GM23338 (cell line): Measurements from ENCODE around the gene PDYN. TPM values are rescaled to one million over a fixed set of nuclear protein-coding genes. Genes with fewer than 3 reads are reported as not detected.

Source experiments
- ATAC-seq: fragments of 200-7000 bp; cut with Tn5 transposase; 3 replicates; pipeline ENCODE4 v1.9.1; 2020
- DNase-seq: peaks from one replicate; pipeline ENCODE4 v3.0.0-alpha.2; 2015; ENCODE audit warnings: low spot score
- H2AFZ ChIP-seq: fragments of 200-600 bp; sonication (generic); 2 replicates; pipeline ENCODE4 v1.8.0; 2016; ENCODE audit warnings: antibody characterized with exemption, mild to moderate bottlenecking, moderate library complexity
- H3F3A ChIP-seq: fragments of 200-600 bp; sonication (generic); replicated peaks from 2 replicates; pipeline ENCODE4 v1.8.0; 2017; ENCODE audit warnings: antibody characterized with exemption, mixed run types, low read depth
- H3K27ac ChIP-seq: fragments of 200-600 bp; sonication (generic); 2 replicates; pipeline ENCODE4 v1.6.1; 2016; ENCODE audit warnings: low read depth
- H3K27me3 ChIP-seq: fragments of 200-600 bp; sonication (generic); 2 replicates; pipeline ENCODE4 v1.8.0; 2016; ENCODE audit warnings: mild to moderate bottlenecking, mixed run types, moderate library complexity; ENCODE audit not compliant: insufficient read depth
- H3K36me3 ChIP-seq: fragments of 200-600 bp; sonication (generic); 2 replicates; pipeline ENCODE4 v1.8.0; 2016; ENCODE audit warnings: mild to moderate bottlenecking; ENCODE audit not compliant: insufficient read depth
- H3K4me1 ChIP-seq: fragments of 200-600 bp; sonication (generic); 2 replicates; pipeline ENCODE4 v1.8.0; 2016; ENCODE audit warnings: mild to moderate bottlenecking, moderate library complexity; ENCODE audit not compliant: insufficient read depth
- H3K4me2 ChIP-seq: fragments of 200-600 bp; sonication (generic); 2 replicates; pipeline ENCODE4 v1.7.1; 2017; ENCODE audit warnings: mixed run types
- H3K4me3 ChIP-seq: fragments of 200-600 bp; sonication (generic); 2 replicates; pipeline ENCODE4 v1.6.1; 2016; ENCODE audit warnings: mixed run types
- H3K79me2 ChIP-seq: fragments of 200-600 bp; sonication (generic); replicated peaks from 2 replicates; pipeline ENCODE4 v1.8.0; 2017; ENCODE audit warnings: mild to moderate bottlenecking; ENCODE audit not compliant: insufficient read depth
- H3K9me2 ChIP-seq: fragments of 200-600 bp; sonication (generic); 2 replicates; pipeline ENCODE4 v1.8.0; 2017; ENCODE audit not compliant: insufficient read depth
- H4K20me1 ChIP-seq: fragments of 200-600 bp; sonication (generic); replicated peaks from 2 replicates; pipeline ENCODE4 v1.8.0; 2017; ENCODE audit warnings: mild to moderate bottlenecking; ENCODE audit not compliant: insufficient read depth
- H3K27ac Mint-ChIP-seq: 2 replicates; pipeline ENCODE4 v1.8.0; 2020; ENCODE audit warnings: inconsistent platforms, mild to moderate bottlenecking, moderate library complexity, mixed read lengths
- H3K27me3 Mint-ChIP-seq: 3 replicates; pipeline ENCODE4 v1.8.0; 2022; ENCODE audit warnings: low read depth, mild to moderate bottlenecking, moderate library complexity, mixed read lengths, inconsistent platforms; ENCODE audit not compliant: insufficient read depth, poor library complexity
- H3K36me3 Mint-ChIP-seq: 3 replicates; pipeline ENCODE4 v1.8.0; 2021; ENCODE audit warnings: low read depth, mild to moderate bottlenecking, inconsistent platforms, moderate library complexity, mixed read lengths
- H3K4me1 Mint-ChIP-seq: 3 replicates; pipeline ENCODE4 v1.8.0; 2020; ENCODE audit warnings: mild to moderate bottlenecking, inconsistent platforms, mixed read lengths
- H3K4me3 Mint-ChIP-seq: 3 replicates; pipeline ENCODE4 v1.8.0; 2021; ENCODE audit warnings: moderate library complexity, mild to moderate bottlenecking, inconsistent platforms, mixed read lengths
- H3K9me3 Mint-ChIP-seq: 3 replicates; pipeline ENCODE4 v1.8.0; 2020; ENCODE audit warnings: moderate library complexity, mild to moderate bottlenecking, inconsistent platforms, mixed read lengths
- EZH2 ChIP-seq: fragments of 200-600 bp; sonication (generic); IDR thresholded peaks from one replicate; pipeline ENCODE4 v1.8.0; 2017; ENCODE audit warnings: antibody characterized with exemption, mild to moderate bottlenecking, low read depth; ENCODE audit not compliant: unreplicated experiment
- EZH2phosphoT487 ChIP-seq: fragments of 200-600 bp; sonication (generic); IDR thresholded peaks from one replicate; pipeline ENCODE4 v1.8.1; 2018; ENCODE audit warnings: antibody characterized with exemption; ENCODE audit not compliant: unreplicated experiment
- JUNB ChIP-seq: IDR thresholded peaks from one replicate; pipeline ENCODE4 v1.6.1; 2016; ENCODE audit warnings: antibody characterized with exemption; ENCODE audit not compliant: unreplicated experiment
- STAT1 ChIP-seq: IDR thresholded peaks from one replicate; pipeline ENCODE4 v1.6.1; 2016; ENCODE audit warnings: antibody characterized with exemption; ENCODE audit not compliant: unreplicated experiment
- ZNF331 ChIP-seq: fragments of 250-450 bp; sonication (Bioruptor Pico); IDR thresholded peaks from 2 replicates; pipeline ENCODE4 v1.5.0; 2020; ENCODE audit warnings: low read depth, mild to moderate bottlenecking, moderate library complexity
- ZNF462 ChIP-seq: fragments of 250-450 bp; sonication (Bioruptor Pico); IDR thresholded peaks from 2 replicates; pipeline ENCODE4 v1.5.0; 2020; ENCODE audit warnings: mild to moderate bottlenecking, moderate library complexity
- polyA plus RNA-seq: library from polyadenylated mRNA; unstranded; fragments of >200 nt; fragmentation: Nextera tagmentation; extraction: Ambion mirVana; gene quantifications from 2 replicates; pipeline ENCODE4 v1.2.1, GENCODE V29; 2016
- total RNA-seq: library from RNA; depleted of rRNA; stranded (reverse); fragments of >200 nt; shearing (Covaris generic); gene quantifications from 2 replicates; pipeline ENCODE4 v1.2.3, GENCODE V29; 2014
- TF ChIP-seq, protein P1 (sequence below), 2 experiments: fragments of 200-600 bp in 1 of 2; sonication (generic) in 1 of 2; conservative IDR thresholded peaks; 2 replicates each; pipeline versions ENCODE4 v1.5.1 to v1.6.1; 2016 to 2017; ENCODE audit warnings: antibody characterized with exemption in 2 of 2, low read depth in 2 of 2, mild to moderate bottlenecking in 2 of 2, moderate library complexity in 1 of 2

The PDYN gene
- total and polyA plus RNA-seq, 2 experiments from 2014 or later, result 0.21 to 0.24 TPM

- Histone ChIP-seq H3K79me2 (no peaks in the 10 kb centered on the region), H3K4me1 (no peaks in the 10 kb centered on the region), H3K4me2 (no peak overlapping the region), H2AFZ (no peak overlapping the region), H3K27me3 (no peaks in the 10 kb centered on the region), H3K9me2 (no peaks in the 10 kb centered on the region; the same call in 1 of the 2 replicates), H3K4me3 (no peak overlapping the region), H3K36me3 (no peaks in the 10 kb centered on the region), H3F3A (no peaks in the 10 kb centered on the region), H4K20me1 (no peaks in the 10 kb centered on the region; the same call in 1 of the 2 replicates), H3K27ac (no peak overlapping the region)
- Mint-ChIP-seq H3K27me3 (peaks cover 4% of the 10 kb centered on the region), H3K9me3 (peaks cover 22% of the 10 kb centered on the region; the same call in 2 of the 3 replicates), H3K27ac (no peak overlapping the region), H3K4me3 (no peak overlapping the region), H3K4me1 (no peaks in the 10 kb centered on the region), H3K36me3 (peaks cover 6% of the 10 kb centered on the region; the same call in 1 of the 3 replicates)
- TF ChIP-seq EZH2, result no peak
- TF ChIP-seq JUNB, result no peak
- no peak for TF ChIP-seq STAT1
- TF ChIP-seq, protein P1, sequence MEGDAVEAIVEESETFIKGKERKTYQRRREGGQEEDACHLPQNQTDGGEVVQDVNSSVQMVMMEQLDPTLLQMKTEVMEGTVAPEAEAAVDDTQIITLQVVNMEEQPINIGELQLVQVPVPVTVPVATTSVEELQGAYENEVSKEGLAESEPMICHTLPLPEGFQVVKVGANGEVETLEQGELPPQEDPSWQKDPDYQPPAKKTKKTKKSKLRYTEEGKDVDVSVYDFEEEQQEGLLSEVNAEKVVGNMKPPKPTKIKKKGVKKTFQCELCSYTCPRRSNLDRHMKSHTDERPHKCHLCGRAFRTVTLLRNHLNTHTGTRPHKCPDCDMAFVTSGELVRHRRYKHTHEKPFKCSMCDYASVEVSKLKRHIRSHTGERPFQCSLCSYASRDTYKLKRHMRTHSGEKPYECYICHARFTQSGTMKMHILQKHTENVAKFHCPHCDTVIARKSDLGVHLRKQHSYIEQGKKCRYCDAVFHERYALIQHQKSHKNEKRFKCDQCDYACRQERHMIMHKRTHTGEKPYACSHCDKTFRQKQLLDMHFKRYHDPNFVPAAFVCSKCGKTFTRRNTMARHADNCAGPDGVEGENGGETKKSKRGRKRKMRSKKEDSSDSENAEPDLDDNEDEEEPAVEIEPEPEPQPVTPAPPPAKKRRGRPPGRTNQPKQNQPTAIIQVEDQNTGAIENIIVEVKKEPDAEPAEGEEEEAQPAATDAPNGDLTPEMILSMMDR (conservative IDR thresholded peaks at IDR 0.05; ENCODE audit: low read depth in 2 of 2), result 0 out of 4 replicates have a peak, but pooled peaks of 1 of the 2 experiments have one; percentile 14
- no peak for TF ChIP-seq EZH2phosphoT487
- no peak for TF ChIP-seq ZNF462 (CRISPR knock-in tag)
- no peak for TF ChIP-seq ZNF331 (CRISPR knock-in tag)
- ATAC-seq (peak; percentile 38; the same call in 1 of the 3 replicates), DNase-seq (peak; percentile 43)
Measured at GRCh38 chr20:2023151-2023550, 29.3 kb upstream of the PDYN start.
